ENCODE data around the gene CNN2.

- TF ChIP-seq EZH2 (optimal IDR thresholded peaks at IDR 0.05; ENCODE audit: low read depth, low read length) (no peak), CTCF (IDR thresholded peaks at IDR 0.05; ENCODE audit: low read length) (no peak), EZH2phosphoT487 (IDR thresholded peaks at IDR 0.05; ENCODE audit: low read length) (no peak)
Observed at GRCh38 chr19:1019616-1019961, 6.8 kb upstream of the CNN2 start.

Data from MM.1S (cell line).